Measurements from ENCODE around the gene PNPO.

DNA sequence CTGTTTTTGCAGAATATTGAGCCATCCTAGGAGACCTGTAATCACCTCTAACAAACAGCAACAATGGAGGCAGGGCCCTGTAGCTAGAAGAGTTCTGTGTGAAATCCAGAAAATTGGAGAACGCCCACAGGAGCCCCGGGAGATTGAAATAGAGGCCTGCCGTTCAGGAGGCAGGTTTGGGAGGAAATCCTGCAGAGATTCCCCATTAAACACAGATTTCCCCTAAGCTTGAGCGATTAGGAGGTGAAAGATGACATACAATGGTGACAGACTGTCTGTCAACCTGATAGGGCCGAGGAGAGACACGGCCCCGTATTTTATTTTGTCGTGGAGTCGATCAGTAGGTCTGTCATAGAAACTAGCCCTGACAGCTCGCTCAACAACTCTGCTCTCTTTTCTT, 47.8 kb downstream of the PNPO start:
- TF ChIP-seq, protein P1, sequence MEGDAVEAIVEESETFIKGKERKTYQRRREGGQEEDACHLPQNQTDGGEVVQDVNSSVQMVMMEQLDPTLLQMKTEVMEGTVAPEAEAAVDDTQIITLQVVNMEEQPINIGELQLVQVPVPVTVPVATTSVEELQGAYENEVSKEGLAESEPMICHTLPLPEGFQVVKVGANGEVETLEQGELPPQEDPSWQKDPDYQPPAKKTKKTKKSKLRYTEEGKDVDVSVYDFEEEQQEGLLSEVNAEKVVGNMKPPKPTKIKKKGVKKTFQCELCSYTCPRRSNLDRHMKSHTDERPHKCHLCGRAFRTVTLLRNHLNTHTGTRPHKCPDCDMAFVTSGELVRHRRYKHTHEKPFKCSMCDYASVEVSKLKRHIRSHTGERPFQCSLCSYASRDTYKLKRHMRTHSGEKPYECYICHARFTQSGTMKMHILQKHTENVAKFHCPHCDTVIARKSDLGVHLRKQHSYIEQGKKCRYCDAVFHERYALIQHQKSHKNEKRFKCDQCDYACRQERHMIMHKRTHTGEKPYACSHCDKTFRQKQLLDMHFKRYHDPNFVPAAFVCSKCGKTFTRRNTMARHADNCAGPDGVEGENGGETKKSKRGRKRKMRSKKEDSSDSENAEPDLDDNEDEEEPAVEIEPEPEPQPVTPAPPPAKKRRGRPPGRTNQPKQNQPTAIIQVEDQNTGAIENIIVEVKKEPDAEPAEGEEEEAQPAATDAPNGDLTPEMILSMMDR (conservative IDR thresholded peaks at IDR 0.05; ENCODE audit: low read depth, low read length), result no peak
- TF ChIP-seq BHLHE40 (IDR thresholded peaks at IDR 0.05; ENCODE audit: low read depth, low read length), result no peak
- TF ChIP-seq RCOR1 (IDR thresholded peaks at IDR 0.05; ENCODE audit: insufficient replicate concordance, low read length), result no peak
